Caco-2 (cell line): ENCODE results near the gene PTPN12. TPM values are rescaled to one million over a fixed set of nuclear protein-coding genes. Genes with fewer than 3 reads are reported as not detected.

Experiments used
- BruUV-seq: library from RNA; stranded (reverse); fragments of 400-500 nt; replicated peaks from 2 replicates; lab custom pipeline; 2021; lab: Mats Ljungman, UMichigan
- CTCF ChIA-PET: fragments of 300-600 bp; sonication (Branson Sonifier 250); formaldehyde crosslinking; loops from one replicate; lab custom pipeline; 2022; ENCODE audit warnings: antibody characterized with exemption; lab: Charles Lee
- POLR2A ChIA-PET: fragments of 300-600 bp; sonication (Branson Sonifier 250); formaldehyde crosslinking; loops from one replicate; lab custom pipeline; 2022; ENCODE audit warnings: antibody characterized with exemption; lab: Charles Lee
- DNase-seq, 2 experiments: peaks; one replicate each; pipeline versions ENCODE4 v3.0.0 to v3.0.0-alpha.2; 2020 to 2022
- H3K27me3 ChIP-seq: replicated peaks from 2 replicates; pipeline ENCODE4 v1.6.0; 2011; ENCODE audit warnings: low read length; ENCODE audit not compliant: control insufficient read depth, insufficient read depth
- H3K36me3 ChIP-seq: 2 replicates; pipeline ENCODE4 v1.5.1; 2011; ENCODE audit warnings: low read length; ENCODE audit not compliant: control insufficient read depth, insufficient read depth
- H3K4me1 ChIP-seq: fragments of 250-450 bp; sonication (Bioruptor Pico); 2 replicates; pipeline ENCODE4 v1.5.1; 2020; ENCODE audit warnings: mild to moderate bottlenecking
- H3K4me3 ChIP-seq: 2 replicates; pipeline ENCODE4 v1.5.1; 2011; ENCODE audit warnings: low read depth, mild to moderate bottlenecking, control low read depth, low read length
- H3K9me3 ChIP-seq: fragments of 250-450 bp; sonication (Bioruptor Pico); 2 replicates; pipeline ENCODE4 v1.5.1; 2020; ENCODE audit warnings: mild to moderate bottlenecking, moderate library complexity
- H3K27ac Mint-ChIP-seq: one replicate; pipeline ENCODE4 v1.8.0; 2022; ENCODE audit warnings: mixed read lengths; ENCODE audit not compliant: unreplicated experiment
- H3K27me3 Mint-ChIP-seq: one replicate; pipeline ENCODE4 v1.8.0; 2022; ENCODE audit warnings: mixed read lengths; ENCODE audit not compliant: insufficient read depth, unreplicated experiment
- H3K36me3 Mint-ChIP-seq: one replicate; pipeline ENCODE4 v1.8.0; 2022; ENCODE audit warnings: mild to moderate bottlenecking, mixed read lengths; ENCODE audit not compliant: insufficient read depth, unreplicated experiment
- H3K4me1 Mint-ChIP-seq: one replicate; pipeline ENCODE4 v1.8.0; 2022; ENCODE audit warnings: low read depth, mixed read lengths; ENCODE audit not compliant: unreplicated experiment
- H3K4me3 Mint-ChIP-seq: one replicate; pipeline ENCODE4 v1.8.0; 2022; ENCODE audit warnings: mild to moderate bottlenecking, moderate library complexity, mixed read lengths; ENCODE audit not compliant: unreplicated experiment
- H3K9me3 Mint-ChIP-seq: one replicate; pipeline ENCODE4 v1.8.0; 2022; ENCODE audit warnings: mixed read lengths; ENCODE audit not compliant: unreplicated experiment
- CTCF ChIP-seq, 2 experiments: fragments of 200-600 bp in 1 of 2; IDR thresholded peaks; 1 replicate in 1 of 2; 2 replicates in 1 of 2; pipeline versions ENCODE4 v1.5.1 to v1.8.0; 2011 to 2022; ENCODE audit warnings: antibody characterized with exemption in 1 of 2, control low read depth in 1 of 2, inconsistent platforms in 1 of 2, low read depth in 1 of 2, low read length in 1 of 2, mild to moderate bottlenecking in 1 of 2, moderate library complexity in 1 of 2; ENCODE audit not compliant: insufficient read depth in 1 of 2, severe bottlenecking in 1 of 2, unreplicated experiment in 1 of 2
- intact Hi-C: fragments of 100-400 bp; cut with micrococcal nuclease; formaldehyde crosslinking; loops from one replicate; pipeline ENCODE4 v1.10.0; 2022; ENCODE audit not compliant: unreplicated experiment
- total RNA-seq: library from RNA; stranded (reverse); gene quantifications from 2 replicates; pipeline ENCODE4 v1.2.3, GENCODE V29; 2022

PTPN12 gene
- total RNA-seq, 1 experiment from 2014 or later, result 67.1 TPM

GRCh38 chr7:77561352-77561751, 24.3 kb downstream of the PTPN12 start:
- Mint-ChIP-seq H3K4me1 (peaks cover 20% of the 10 kb centered on the region), H3K4me3 (no peak overlapping the region)

GRCh38 chr7:77563275-77563674, 26.2 kb downstream of the PTPN12 start:
- ChIA-PET CTCF (no interaction called here), POLR2A (no interaction called here)
- Mint-ChIP-seq H3K4me3 (no peak overlapping the region), H3K27me3 (no peaks in the 10 kb centered on the region), H3K9me3 (no peaks in the 10 kb centered on the region), H3K36me3 (no peaks in the 10 kb centered on the region), H3K4me1 (peaks cover 15% of the 10 kb centered on the region), H3K27ac (no peak overlapping the region)
- no peak for DNase-seq
- TF ChIP-seq CTCF (IDR thresholded peaks at IDR 0.05; ENCODE audit: insufficient read depth in 1 of 2, low read depth in 1 of 2, low read length in 1 of 2, severe bottlenecking in 1 of 2, unreplicated experiment in 1 of 2), result no peak
- no peaks in the 10 kb centered on the region for H3K36me3 ChIP-seq
- BruUV-seq, result no TSS peak
- H3K4me3 ChIP-seq, result no peak overlapping the region
- no peaks in the 10 kb centered on the region for H3K27me3 ChIP-seq
- no peaks in the 10 kb centered on the region for H3K4me1 ChIP-seq
- no peaks in the 10 kb centered on the region for H3K9me3 ChIP-seq
- intact Hi-C loops, result no loop called here

More at GRCh38 chr7:77561352-77561751, 24.3 kb downstream of the PTPN12 start:
- Histone ChIP-seq H3K4me1 (no peaks in the 10 kb centered on the region), H3K4me3 (no peak overlapping the region), H3K9me3 (no peaks in the 10 kb centered on the region), H3K36me3 (peaks cover 1% of the 10 kb centered on the region; the same call in 1 of the 2 replicates), H3K27me3 (no peaks in the 10 kb centered on the region)
- intact Hi-C loops, result no loop called here
- BruUV-seq, result no TSS peak
- ChIA-PET POLR2A (interaction anchor here (0.6 kb wide), 1 partner anchor 24 kb away, joined by 10 read pairs; the partner anchor contains the start of gene PTPN12), CTCF (no interaction called here)
- Mint-ChIP-seq H3K36me3 (no peaks in the 10 kb centered on the region), H3K27me3 (no peaks in the 10 kb centered on the region), H3K27ac (no peak overlapping the region), H3K9me3 (no peaks in the 10 kb centered on the region)
- TF ChIP-seq CTCF (IDR thresholded peaks at IDR 0.05; ENCODE audit: insufficient read depth in 1 of 2, low read depth in 1 of 2, low read length in 1 of 2, severe bottlenecking in 1 of 2, unreplicated experiment in 1 of 2), result no peak
- DNase-seq, result no peak

GRCh38 chr7:77565917-77566316, 28.8 kb downstream of the PTPN12 start:
- ChIA-PET POLR2A (no interaction called here), CTCF (no interaction called here)
- H3K9me3 ChIP-seq, result no peaks in the 10 kb centered on the region
- Mint-ChIP-seq H3K4me3 (no peak overlapping the region), H3K36me3 (no peaks in the 10 kb centered on the region), H3K27me3 (no peaks in the 10 kb centered on the region), H3K9me3 (no peaks in the 10 kb centered on the region), H3K4me1 (peaks cover 15% of the 10 kb centered on the region), H3K27ac (no peak overlapping the region)
- no peaks in the 10 kb centered on the region for H3K4me1 ChIP-seq
- BruUV-seq, result no TSS peak
- intact Hi-C loops, result no loop called here
- no peak for TF ChIP-seq CTCF (IDR thresholded peaks at IDR 0.05; ENCODE audit: insufficient read depth in 1 of 2, low read depth in 1 of 2, low read length in 1 of 2, severe bottlenecking in 1 of 2, unreplicated experiment in 1 of 2)
- peaks cover 1% of the 10 kb centered on the region; the same call in 1 of the 2 replicates for H3K36me3 ChIP-seq
- no peak overlapping the region for H3K4me3 ChIP-seq
- H3K27me3 ChIP-seq, result no peaks in the 10 kb centered on the region
- no peak for DNase-seq
